DMS53 treated with DMSO at 0.1 percent for 48 hours (cell line): Measurements from ENCODE around the gene CASR.
"Not testable (repeated sequence)": the region's sequence is repeated elsewhere in the genome, so short reads cannot be mapped to it uniquely, and the experiment has no call there.

Experiments used
- DNase-seq: peaks from one replicate; lab custom pipeline; 2025; ENCODE audit not compliant: unreplicated experiment; lab: John Stamatoyannopoulos, UW

Gene CASR

GRCh38 chr3:122183521-122183892 lies at the start of gene CASR:
TSS of gene CASR (plus strand) at chr3:122183668. CDS start at chr3:122254190, 70,522 bp downstream.
- peak; percentile 24 for DNase-seq

- DNase-seq: no peak
Measured at GRCh38 chr3:122146466-122146865, 37.0 kb upstream of the CASR start.

- DNase-seq: no peak
Measured at GRCh38 chr3:122148941-122149627, 34.4 kb upstream of the CASR start.

- DNase-seq: no peak
Measured at GRCh38 chr3:122151480-122151879, 32.0 kb upstream of the CASR start.

GRCh38 chr3:122164983-122165382 lies 18.5 kb upstream of the CASR start:
- DNase-seq: not testable (repeated sequence)

GRCh38 chr3:122167630-122168029 lies 15.8 kb upstream of the CASR start:
- no peak for DNase-seq

GRCh38 chr3:122168044-122168443 lies 15.4 kb upstream of the CASR start:
- no peak for DNase-seq

GRCh38 chr3:122169911-122170310 lies 13.6 kb upstream of the CASR start:
- DNase-seq: no peak

GRCh38 chr3:122171361-122171760 lies 12.1 kb upstream of the CASR start:
- not testable (repeated sequence) for DNase-seq

- DNase-seq: no peak
Measured at GRCh38 chr3:122178711-122179110, 4.8 kb upstream of the CASR start.

GRCh38 chr3:122183893-122184590 lies 574 bp downstream of the CASR start:
- no peak for DNase-seq

- DNase-seq: no peak
Measured at GRCh38 chr3:122184591-122184929, 1.1 kb downstream of the CASR start.

GRCh38 chr3:122186372-122186771 lies 2.9 kb downstream of the CASR start:
- no peak for DNase-seq

GRCh38 chr3:122188737-122189136 lies 5.3 kb downstream of the CASR start:
- no peak for DNase-seq

- no peak for DNase-seq
Measured at GRCh38 chr3:122189357-122189756, 5.9 kb downstream of the CASR start.

- no peak for DNase-seq
Measured at GRCh38 chr3:122190525-122190924, 7.1 kb downstream of the CASR start.

GRCh38 chr3:122198966-122199365 lies 15.5 kb downstream of the CASR start:
- no peak for DNase-seq

GRCh38 chr3:122199552-122199951 lies 16.1 kb downstream of the CASR start:
- no peak for DNase-seq

- no peak for DNase-seq
Measured at GRCh38 chr3:122200661-122201060, 17.2 kb downstream of the CASR start.

- not testable (repeated sequence) for DNase-seq
Measured at GRCh38 chr3:122201476-122201875, 18.0 kb downstream of the CASR start.

GRCh38 chr3:122208579-122208978 lies 25.1 kb downstream of the CASR start:
- no peak for DNase-seq

- no peak for DNase-seq
Measured at GRCh38 chr3:122213650-122214049, 30.2 kb downstream of the CASR start.

- DNase-seq: no peak
Measured at GRCh38 chr3:122214711-122215110, 31.2 kb downstream of the CASR start.
